8988T (cell line): ENCODE measurements around the gene FSIP2.
"Not testable (repeated sequence)": the region's sequence is repeated elsewhere in the genome, so short reads cannot be mapped to it uniquely, and the experiment has no call there.

Experiments
- DNase-seq: peaks from one replicate; pipeline ENCODE4 v3.0.0; 2011

FSIP2 gene

DNA sequence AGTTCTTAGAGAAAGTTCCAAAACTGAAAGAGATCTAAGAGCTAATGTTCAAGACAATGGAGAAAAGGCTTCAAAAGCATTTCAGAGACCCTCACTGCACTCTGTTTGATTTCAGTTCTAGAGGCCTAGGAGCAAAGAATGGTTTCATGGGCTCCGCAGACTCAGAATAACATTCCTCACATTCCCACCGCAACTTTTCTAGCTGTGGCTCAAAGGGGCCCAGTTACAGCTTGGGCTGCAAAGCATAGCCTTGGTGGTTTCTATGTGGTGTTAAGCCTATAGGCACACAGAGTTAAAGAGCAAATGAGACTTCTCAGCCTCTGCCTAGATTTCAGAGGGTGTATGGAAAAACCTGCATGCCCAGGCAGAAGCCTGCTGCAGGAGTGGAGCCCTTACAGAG lies 73.0 kb downstream of the FSIP2 start:
- DNase-seq, result no peak

- no peak for DNase-seq
Measured at GRCh38 chr2:185813707-185814106, 75.1 kb downstream of the FSIP2 start.

- no peak for DNase-seq
Measured at GRCh38 chr2:185817991-185818390, 79.4 kb downstream of the FSIP2 start.

DNA sequence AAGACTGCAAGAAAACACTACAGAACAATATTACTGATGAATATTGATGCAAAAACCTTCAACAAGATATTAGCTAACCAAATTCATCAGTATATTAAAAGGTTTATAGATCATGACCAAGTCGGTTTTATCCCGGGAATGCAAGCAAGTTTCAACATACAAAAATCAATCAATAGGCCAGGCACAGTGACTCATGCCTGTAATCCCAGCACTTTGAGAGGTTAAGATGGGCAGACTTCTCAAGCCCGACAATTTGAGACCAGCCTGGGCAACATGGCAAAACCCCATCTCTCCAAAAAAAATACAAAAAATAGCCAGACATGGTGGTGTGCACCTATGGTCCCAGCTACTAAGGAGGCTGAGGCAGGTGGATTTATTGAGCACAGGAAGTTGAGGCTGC lies 82.9 kb downstream of the FSIP2 start:
- DNase-seq, result no peak

- no peak for DNase-seq
Measured at GRCh38 chr2:185823773-185824172, 85.2 kb downstream of the FSIP2 start.

GRCh38 chr2:185825557-185825956 lies 87.0 kb downstream of the FSIP2 start:
- no peak for DNase-seq

DNA sequence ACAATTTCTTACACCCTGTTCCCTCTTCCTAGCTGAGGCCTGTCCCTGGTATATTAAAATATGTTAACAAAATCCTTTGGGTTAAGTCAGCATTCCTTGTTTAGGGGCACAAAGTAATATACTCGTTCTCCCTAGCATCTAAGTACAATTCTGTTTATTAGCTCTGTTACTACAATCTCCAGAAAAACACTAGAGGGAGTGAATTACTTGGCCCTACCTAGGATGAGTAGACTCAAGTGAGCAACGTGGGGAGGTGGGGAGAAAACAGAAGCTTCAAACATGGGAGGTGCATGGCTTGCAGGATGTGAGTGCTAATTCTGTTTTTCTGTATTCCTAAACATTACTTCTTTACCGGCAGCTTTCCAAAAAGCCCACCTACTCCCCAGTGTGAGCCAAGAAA lies 89.7 kb downstream of the FSIP2 start:
- no peak for DNase-seq

DNA sequence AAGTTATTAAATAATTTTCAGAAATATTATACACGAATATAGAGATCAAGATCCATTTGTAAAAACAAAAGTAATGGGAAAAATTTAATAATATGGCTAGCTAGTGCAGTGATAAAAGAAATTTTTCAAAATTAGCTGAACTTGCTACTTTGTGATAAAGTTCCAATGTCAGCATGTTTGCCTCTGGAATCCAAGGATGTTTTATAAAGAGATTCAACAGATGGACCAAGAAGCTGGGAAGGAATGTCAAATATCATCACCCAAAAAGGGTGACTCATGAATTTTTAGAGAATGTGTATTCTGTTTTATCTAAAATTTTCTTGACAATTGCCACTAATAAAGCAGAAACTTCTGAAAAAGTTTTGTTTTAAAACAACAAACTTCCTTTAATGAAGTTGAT lies 95.3 kb downstream of the FSIP2 start:
- DNase-seq, result no peak

DNA sequence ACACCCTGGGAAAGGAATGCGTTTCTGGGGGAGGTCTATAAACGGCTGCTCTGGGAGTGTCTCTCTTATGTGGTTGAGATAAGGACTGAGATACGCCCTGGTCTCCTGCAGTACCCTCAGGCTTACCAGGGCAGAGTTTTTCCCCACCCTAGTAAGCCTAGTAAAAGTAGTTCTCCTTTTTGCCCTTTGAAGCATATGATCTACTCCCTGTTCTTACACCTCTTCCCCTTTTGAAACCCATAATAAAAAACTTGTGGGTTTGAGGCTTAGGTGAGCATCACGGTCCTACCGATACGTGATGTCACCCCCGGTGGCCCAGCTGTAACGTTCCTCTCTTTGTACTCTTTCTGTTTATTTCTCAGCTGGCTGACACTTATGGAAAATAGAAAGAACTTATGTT lies 97.4 kb downstream of the FSIP2 start:
- no peak for DNase-seq

- DNase-seq, result no peak
Measured at GRCh38 chr2:185854885-185855284, 116.3 kb downstream of the FSIP2 start.

- DNase-seq, result no peak
Measured at GRCh38 chr2:185857691-185858090, 119.1 kb downstream of the FSIP2 start.

GRCh38 chr2:185859506-185859905 lies 120.9 kb downstream of the FSIP2 start:
- no peak for DNase-seq

DNA sequence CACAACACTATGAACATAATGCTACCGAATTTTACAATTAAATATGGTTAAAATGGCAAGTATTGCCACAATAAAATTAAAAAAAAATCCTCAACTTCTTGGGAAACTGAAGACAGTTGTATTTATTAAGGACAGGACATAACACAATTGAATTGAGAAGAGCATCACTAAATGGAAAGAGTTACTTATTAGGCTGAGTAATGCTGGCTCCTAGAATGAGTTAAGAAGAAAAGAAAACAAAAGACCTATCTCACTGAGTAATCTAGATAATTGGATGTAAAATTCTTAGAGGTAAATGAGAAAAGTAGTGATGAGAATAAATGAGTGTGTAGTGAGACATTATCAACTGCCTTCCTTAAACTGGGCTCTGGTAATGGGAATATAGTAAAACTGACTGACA lies 121.7 kb downstream of the FSIP2 start:
- DNase-seq, result no peak

DNA sequence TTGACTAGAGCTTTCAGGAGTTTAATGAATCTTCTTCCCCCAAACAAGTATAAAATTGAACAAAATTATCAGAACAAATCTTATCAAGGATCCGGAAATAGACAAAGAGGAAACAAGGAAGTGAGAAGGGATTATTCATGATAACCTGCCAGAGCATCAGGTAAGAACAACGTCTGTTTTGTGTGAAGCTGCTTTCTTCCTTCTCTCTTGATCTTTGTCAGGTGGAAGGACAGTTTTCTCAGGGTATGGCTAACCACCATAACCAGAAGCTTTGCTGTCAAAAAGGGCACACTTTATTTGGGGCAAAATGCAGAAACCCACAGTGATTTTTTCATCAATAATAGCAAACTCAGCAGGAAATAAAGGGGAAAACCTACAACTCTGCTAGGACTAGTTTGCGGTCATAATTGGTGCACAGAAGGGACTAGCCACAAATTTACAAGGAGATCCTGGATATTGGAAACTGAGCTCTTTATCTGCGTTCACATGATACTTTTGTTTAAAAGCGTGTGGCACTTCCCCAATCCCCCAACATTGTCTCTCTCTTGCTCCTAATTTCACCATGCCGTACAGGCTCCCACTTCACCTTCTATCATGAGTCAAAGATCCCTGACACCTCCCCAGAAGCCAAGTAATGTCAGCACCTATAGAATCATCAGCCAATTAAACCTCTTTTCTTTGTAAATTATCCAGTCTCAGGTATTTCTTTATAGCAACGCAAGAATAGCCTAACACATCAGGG lies 124.2 kb downstream of the FSIP2 start:
- no peak for DNase-seq

DNA sequence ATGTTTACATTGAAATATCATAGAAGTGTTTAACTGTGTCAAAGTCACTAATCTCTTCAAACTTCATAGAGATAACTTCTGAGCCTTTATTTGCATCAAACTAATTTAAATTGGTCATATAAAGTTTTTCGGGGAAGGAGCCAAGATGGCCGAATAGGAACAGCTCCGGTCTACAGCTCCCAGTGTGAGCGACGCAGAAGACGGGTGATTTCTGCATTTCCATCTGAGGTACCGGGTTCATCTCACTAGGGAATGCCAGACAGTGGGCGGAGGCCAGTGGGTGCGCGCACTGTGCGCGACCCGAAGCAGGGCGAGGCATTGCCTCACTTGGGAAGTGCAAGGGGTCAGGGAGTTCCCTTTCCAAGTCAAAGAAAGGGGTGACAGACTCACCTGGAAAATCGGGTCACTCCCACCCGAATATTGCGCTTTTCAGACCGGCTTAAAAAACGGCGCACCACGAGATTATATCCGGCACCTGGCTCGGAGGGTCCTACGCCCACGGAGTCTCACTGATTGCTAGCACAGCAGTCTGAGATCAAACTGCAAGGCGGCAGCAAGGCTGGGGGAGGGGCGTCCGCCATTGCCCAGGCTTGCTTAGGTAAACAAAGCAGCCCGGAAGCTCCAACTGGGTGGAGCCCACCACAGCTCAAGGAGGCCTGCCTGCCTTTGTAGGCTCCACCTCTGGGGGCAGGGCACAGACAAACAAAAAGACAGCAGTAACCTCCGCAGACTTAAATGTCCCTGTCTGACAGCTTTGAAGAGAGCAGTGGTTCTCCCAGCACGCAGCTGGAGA lies 126.1 kb downstream of the FSIP2 start:
- DNase-seq, result not testable (repeated sequence)

- DNase-seq, result no peak
Measured at GRCh38 chr2:185875136-185875931, 136.7 kb downstream of the FSIP2 start.

- no peak for DNase-seq
Measured at GRCh38 chr2:185876234-185876633, 137.6 kb downstream of the FSIP2 start.

GRCh38 chr2:185880396-185880795 lies 141.8 kb downstream of the FSIP2 start:
- no peak for DNase-seq
